Tibial nerve (tissue), 4 donors: ENCODE data around the gene DAZAP1.

Source experiments
- EP300 ChIP-seq, 2 donors: sonication (generic); formaldehyde crosslinking; IDR thresholded peaks; one replicate each; pipeline ENCODE4 v1.6.1; 2017; ENCODE audit warnings: antibody characterized with exemption in 2 of 2, mild to moderate bottlenecking in 1 of 2
- TF ChIP-seq, protein P1 (sequence below), 5 experiments: fragments of 200-600 bp in 3 of 5; fragments of 450-650 bp in 2 of 5; sonication (generic) in 3 of 5; IDR thresholded peaks; one replicate each; pipeline ENCODE4 v1.5.1; 2016 to 2019; ENCODE audit warnings: antibody characterized with exemption in 5 of 5, mild to moderate bottlenecking in 3 of 5, moderate library complexity in 2 of 5

DNA sequence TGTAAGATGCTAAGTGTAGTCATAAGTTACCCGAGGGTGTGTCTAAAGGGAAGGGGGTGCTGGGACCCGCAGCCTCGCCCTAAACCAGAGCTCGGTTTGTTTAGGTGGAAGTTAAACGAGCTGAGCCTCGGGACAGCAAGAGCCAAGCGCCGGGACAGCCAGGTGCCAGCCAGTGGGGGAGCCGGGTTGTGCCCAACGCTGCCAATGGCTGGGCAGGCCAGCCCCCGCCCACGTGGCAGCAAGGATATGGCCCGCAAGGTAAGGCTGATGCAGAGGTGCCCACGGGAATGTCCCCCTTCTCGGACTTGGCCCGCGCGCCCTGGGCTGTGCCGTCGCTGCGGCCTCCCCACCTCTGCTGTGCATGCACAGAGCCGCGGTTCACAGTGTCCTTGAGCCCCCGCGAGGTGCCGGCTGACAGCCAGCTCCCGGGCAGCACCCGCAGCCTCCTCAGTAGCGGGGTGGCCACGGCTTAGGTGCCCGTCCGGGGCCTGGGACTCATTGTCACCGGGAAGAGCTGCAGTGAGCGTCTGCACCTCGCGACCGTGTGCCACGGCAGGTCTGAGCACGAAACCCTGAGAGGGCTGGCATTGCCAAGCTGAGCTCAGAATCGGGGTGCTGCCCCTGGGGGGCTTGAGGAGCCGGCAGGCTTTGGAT, 21.5 kb downstream of the DAZAP1 start:
- TF ChIP-seq EP300 (IDR thresholded peaks at IDR 0.05) = no peak
- TF ChIP-seq, protein P1, sequence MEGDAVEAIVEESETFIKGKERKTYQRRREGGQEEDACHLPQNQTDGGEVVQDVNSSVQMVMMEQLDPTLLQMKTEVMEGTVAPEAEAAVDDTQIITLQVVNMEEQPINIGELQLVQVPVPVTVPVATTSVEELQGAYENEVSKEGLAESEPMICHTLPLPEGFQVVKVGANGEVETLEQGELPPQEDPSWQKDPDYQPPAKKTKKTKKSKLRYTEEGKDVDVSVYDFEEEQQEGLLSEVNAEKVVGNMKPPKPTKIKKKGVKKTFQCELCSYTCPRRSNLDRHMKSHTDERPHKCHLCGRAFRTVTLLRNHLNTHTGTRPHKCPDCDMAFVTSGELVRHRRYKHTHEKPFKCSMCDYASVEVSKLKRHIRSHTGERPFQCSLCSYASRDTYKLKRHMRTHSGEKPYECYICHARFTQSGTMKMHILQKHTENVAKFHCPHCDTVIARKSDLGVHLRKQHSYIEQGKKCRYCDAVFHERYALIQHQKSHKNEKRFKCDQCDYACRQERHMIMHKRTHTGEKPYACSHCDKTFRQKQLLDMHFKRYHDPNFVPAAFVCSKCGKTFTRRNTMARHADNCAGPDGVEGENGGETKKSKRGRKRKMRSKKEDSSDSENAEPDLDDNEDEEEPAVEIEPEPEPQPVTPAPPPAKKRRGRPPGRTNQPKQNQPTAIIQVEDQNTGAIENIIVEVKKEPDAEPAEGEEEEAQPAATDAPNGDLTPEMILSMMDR (IDR thresholded peaks at IDR 0.05) = no peak
